Measurements from ENCODE around the gene PRTN3. TPM values are rescaled to one million over a fixed set of nuclear protein-coding genes. Genes with fewer than 3 reads are reported as not detected.
"Not testable (repeated sequence)": the region's sequence is repeated elsewhere in the genome, so short reads cannot be mapped to it uniquely, and the experiment has no call there.

Gene PRTN3
- total RNA-seq, 1 donor from 2014 or later, result not detected

DNA sequence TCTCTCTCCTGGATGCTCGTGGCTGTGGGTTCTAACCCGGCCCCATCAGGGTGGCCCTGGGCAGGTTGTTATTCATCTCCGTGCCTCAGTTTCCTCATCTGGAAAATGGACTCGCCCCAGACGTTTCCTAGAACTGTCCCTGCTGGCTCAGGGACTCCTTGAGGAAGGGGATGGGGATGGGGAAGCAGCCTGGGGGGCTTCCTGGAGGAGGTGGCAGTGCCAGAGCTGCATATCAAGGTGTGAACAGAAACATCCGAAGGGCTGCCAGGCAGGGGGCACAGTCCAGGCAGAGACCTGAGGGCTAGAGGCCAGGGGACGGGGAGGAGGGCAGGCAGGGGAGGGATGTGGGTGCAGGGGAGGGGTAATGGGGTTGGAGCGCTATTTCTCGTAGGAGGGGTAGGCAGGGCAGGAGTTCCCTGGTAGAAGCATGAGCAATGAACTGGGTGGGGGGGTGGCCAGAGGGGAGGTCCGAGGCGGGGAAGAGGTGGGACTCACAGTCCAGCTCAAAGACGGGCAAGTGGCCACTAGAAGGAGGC is 7.7 kb downstream of the PRTN3 start:
- DNase-seq, result no peak

DNA sequence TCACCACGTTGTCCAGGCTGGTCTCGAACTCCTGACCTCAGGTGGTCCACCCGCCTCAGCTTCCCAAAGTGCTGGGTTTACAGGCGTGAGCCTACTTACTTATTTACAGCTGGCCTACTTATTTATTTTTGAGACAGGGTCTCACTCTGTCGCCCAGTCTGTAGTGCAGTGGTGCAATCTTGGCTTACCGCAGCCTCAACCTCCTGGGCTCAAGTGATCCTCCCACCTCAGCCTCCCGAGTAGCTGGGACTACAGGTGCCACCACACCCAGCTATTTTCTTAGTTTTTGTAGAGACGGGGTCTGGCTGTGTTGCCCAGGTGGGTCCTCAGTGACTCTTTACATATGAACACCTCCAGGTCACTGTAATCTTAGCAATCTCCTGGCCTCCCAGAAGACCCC is 8.4 kb downstream of the PRTN3 start:
- DNase-seq, result not testable (repeated sequence)

- DNase-seq, result no peak
These were observed 9.6 kb downstream of the PRTN3 start for GRCh38 chr19:850221-850978.

- DNase-seq, result no peak
These were observed 10.2 kb downstream of the PRTN3 start for GRCh38 chr19:850979-851335.

GRCh38 chr19:852136-853013 is 11.6 kb downstream of the PRTN3 start, which contains the start of gene ELANE:
Gene ELANE, plus strand, starts transcription at chr19:852303. Its CDS starts 26 bp downstream, at chr19:852329.
- no peak for DNase-seq

GRCh38 chr19:853014-853585 is 12.3 kb downstream of the PRTN3 start:
- no peak for DNase-seq

GRCh38 chr19:853614-854220 is 12.9 kb downstream of the PRTN3 start:
- not testable (repeated sequence) for DNase-seq

GRCh38 chr19:854549-854948 is 13.8 kb downstream of the PRTN3 start:
- DNase-seq, result no peak

DNA sequence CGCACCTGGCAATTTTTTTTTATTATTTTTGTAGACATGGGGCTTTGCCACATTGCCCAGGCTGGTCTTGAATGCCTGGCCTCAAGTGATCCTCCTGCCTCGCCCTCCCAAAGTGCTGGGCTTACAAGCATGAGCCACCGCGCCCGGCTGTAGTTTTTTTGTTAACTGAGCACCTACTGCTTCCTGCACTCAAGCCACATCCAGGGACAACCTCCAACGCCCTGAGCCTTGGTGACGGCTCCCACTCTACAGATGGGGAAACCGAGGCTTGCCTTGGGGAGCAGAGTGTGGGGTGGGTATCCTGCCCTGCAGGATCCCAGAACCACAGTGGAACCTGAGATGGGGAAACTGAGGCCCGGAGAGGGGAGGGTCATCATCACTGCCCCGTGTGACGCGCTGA is 14.3 kb downstream of the PRTN3 start:
- DNase-seq, result no peak

- no peak for DNase-seq
These were observed 14.8 kb downstream of the PRTN3 start for GRCh38 chr19:855566-856120.

- DNase-seq, result no peak
These were observed 17.5 kb downstream of the PRTN3 start for GRCh38 chr19:858284-858683.

GRCh38 chr19:858868-859843 is 18.4 kb downstream of the PRTN3 start, which contains the start of gene CFD:
Gene CFD, plus strand, starts transcription at chr19:859664. Its CDS starts 26 bp downstream, at chr19:859690.
- no peak for DNase-seq

- no peak for DNase-seq
These were observed 20.4 kb downstream of the PRTN3 start for GRCh38 chr19:861141-861755.

GRCh38 chr19:861756-862580 is 21.2 kb downstream of the PRTN3 start:
- DNase-seq, result peak; percentile 54

DNA sequence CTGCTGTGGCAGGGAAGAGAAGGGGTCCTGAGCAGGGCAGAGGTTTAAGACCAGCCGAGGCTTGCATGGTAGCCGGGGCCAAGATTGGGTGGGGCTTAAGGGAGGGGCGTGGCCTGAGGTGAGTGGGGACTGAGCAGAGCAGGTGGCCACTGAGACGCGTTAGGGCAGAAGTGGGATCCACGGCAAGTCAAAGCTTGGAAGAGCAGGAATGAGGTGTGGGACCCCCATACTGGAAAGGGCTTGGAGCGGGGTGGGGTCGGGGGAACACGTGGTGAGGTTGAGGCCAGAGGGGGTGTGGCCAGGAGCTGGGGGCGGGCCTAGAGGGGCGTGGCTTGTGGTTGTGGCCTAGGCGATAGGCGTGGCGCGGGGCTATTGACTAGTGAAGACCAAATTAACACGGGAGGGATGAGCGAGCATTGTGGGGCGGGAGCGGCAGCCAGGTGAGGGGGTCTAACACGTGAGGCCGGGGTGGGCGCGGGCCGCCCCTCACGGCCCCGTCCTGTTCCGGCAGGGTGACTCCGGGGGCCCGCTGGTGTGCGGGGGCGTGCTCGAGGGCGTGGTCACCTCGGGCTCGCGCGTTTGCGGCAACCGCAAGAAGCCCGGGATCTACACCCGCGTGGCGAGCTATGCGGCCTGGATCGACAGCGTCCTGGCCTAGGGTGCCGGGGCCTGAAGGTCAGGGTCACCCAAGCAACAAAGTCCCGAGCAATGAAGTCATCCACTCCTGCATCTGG is 21.9 kb downstream of the PRTN3 start:
- DNase-seq, result peak; percentile 67

- DNase-seq, result no peak
These were observed 22.5 kb downstream of the PRTN3 start for GRCh38 chr19:863315-863620.

GRCh38 chr19:866769-867300 is 26.0 kb downstream of the PRTN3 start:
- no peak for DNase-seq

DNA sequence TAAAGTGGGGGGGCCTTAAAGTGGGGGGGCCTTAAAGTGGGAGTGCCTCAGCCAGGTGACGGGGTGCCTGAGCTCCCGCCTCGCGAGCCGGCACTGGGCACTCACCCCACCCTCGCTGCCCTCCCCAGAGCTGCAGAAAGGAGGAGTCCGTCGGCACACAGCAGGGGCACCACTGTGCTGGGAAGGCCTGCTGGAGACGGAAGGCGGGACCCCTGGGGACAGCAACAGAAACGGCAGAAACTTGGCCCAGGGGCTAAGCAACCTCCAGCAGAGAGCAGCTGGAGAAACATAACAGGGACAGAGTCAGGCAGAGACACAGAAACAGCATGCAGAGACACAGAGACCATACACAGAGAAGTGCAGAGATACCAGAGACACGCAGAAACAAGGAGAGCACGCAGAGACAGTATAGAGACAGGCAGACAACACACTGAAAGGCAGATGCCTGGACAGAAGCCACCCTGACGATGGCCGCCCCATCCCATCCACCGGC is 26.5 kb downstream of the PRTN3 start:
- no peak for DNase-seq
